CD1c-positive myeloid dendritic cell (primary cell): Measurements from ENCODE around the gene CARD6.
"Not testable (repeated sequence)": the region's sequence is repeated elsewhere in the genome, so short reads cannot be mapped to it uniquely, and the experiment has no call there.

ENCODE experiments used
- DNase-seq: peaks from one replicate; pipeline ENCODE4 v3.0.0-alpha.2; 2016; ENCODE audit errors: extremely low spot score

CARD6 gene

GRCh38 chr5:40872253-40872652 is 31.1 kb downstream of the CARD6 start:
- DNase-seq = not testable (repeated sequence)

DNA sequence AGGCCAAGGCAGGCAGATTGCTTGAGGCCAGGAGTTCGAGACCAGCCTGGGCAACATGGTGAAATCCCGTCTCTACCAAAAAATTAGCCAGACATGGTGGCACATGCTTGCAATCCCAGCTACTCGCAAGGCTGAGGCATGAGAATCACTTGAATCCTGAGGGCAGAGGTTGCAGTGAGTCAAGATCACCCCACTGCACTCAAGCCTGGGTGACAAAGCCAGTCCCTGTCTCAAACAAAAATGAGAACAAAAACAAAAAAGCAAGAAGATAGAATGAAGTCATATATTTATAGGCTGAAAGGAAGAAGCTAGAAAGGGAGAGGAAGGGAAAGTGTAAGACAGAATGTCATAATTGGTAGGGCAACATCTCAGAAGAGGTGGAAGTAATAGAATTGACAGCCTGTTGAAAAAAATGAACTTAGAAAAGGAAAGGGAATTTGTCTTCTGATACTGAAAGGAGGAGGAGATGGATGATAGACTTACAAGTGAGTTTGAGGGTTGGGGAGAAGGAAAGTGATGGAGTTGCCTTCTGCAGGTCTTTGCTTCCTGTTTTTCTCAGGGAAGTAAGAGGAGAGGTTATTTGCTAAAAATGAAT is 32.2 kb downstream of the CARD6 start:
- no peak for DNase-seq

DNA sequence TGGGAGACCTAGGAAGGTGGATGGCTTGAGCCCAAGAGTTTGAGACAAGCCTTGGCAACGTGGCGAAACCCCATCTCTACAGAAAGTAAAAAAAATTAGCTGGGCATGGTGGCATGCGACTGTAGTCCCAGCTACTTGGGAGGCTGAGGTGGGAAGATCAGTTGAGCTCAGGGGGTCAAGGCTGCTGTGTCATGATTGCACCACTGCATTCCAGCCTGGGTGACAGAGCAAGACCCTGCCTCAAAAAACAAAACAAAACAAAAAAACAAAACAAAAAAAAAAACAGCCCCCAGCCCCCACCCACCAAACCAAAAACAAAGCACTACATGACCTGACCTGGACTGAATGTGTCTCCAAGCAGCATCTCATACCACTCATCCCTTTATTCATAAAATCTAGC is 34.8 kb downstream of the CARD6 start:
- no peak for DNase-seq

- DNase-seq = no peak
These were observed 36.3 kb downstream of the CARD6 start for GRCh38 chr5:40877371-40877988.

DNA sequence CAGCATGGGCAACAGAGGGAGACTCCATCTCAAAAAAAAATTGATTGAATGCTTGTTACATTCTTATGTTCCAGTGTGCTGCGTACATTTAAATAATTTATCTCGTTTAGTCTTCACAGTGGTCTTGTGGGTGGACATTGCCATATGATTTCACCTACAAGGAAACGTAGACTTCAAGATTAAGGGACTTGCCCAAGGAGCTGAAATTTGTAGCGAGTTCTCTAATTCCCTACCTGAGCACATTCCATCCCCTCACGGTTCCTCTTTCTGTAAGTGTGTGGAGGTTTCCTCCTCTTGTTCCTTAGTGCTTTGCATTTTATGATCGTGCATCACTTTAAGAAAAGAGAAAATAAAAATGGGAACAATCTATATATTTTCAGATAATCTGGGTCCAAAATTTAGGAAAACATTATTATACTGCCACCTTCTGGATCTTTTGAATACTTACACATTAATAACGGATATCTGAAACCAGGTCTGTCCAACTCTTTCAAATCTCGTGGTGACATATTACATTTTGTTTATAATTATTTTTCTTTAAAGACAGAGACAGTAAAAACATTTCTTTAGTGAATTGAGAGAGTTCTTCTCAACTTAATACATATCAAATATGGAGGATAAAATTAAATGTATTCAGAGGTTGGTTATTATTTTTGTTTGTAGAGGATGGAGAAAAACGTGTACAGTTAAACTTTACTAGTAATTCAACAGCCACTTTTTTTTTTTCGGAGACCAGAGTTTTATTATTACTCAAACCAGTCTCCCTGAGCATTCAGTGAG is 38.2 kb downstream of the CARD6 start:
- DNase-seq = peak; percentile 55

- DNase-seq = no peak
These were observed 41.1 kb downstream of the CARD6 start for GRCh38 chr5:40882291-40882690.

DNA sequence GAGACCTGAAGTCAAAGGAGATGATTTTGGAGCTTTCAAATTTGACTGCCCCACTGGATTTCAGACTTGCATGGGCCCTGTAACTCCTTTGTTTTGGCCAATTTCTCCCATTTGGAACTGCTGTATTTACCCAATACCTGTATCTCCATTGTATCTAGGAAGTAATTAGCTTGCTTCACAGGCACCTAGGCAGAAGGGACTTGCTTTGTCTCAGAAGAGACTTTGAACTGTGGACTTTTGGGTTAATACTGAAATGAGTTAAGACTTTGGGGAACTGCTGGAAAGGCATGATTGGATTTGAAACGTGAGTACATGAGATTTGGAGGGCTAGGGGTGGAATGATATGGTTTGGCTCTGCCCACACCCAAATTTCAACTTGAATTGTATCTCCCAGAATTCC is 41.9 kb downstream of the CARD6 start:
- not testable (repeated sequence) for DNase-seq

DNA sequence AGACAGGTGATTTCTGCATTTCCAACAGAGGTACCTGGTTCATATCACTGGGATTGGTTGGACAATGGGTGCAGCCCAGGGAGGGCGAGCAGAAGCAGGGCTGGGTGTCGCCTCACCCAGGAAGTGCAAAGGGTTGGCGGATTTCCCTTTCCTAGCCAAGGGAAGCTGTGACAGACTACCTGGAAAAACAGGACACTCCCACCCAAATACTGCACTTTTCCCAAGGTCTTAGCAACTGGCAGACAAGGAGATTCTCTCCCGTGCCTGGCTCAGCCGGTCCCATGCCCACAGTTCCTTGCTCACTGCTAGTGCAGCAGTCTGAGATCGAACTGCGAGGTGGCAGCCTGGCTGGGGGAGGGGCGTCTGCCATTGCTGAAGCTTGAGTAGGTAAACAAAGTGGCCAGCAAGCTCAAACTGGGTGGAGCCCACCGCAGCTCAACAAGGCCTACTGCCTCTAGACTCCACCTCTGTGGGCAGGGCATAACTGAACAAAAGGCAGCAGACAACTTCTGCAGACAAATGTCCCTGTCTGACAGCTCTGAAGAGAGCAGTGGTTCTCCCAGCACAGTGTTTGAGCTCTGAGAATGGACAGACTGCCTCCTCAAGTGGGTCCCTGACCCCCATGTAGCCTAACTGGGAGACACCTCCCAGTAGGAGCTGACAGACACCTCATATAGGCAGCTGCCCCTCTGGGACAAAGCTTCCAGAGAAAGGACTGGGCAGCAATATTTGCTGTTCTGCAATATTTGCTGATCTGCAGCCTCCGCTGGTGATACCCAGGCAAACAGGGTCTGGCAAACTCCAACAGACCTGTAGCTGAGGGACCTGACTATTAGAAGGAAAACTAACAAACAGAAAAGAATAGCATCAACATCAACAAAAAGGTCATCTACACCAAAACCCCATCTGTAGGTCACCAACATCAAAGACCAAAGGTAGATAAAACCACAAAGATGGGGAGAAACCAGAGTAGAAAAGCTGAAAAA is 54.6 kb downstream of the CARD6 start:
- not testable (repeated sequence) for DNase-seq

- DNase-seq = peak; percentile 15
These were observed 63.2 kb downstream of the CARD6 start for GRCh38 chr5:40904205-40904993.

DNA sequence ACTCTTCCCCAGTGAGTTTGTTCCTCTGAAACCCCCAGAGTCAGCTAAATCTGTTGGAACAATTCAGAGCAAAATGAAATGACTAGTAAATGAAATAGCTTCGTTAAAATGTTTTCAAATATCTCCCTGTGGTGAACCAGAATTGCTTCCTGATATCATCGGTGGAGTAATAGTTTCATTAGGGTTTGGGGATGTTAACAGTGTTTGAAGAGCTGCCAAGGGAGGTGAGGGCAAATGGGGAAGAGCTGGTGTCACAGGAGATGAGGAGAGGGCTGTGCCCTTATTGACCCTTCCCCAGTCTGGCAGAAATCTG is 63.8 kb downstream of the CARD6 start:
- DNase-seq = no peak

DNA sequence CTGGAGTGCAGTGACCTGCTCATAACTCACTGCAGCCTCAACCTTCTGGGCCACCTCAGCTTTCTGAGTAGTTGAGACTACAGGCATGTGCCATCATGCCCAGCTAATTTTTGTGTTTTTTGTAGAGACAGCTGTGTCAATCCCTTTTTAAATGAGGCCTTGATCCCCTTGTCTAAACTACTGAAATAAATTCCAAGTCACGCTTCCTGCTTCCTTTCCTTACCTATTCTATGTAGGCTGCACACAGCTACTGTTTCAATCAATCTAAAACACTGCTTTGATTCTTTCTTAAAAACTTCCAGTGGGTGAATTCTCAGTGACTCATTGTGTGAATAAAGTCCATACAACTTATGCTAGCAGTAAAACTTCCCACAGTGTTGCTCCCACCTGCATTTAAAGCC is 65.2 kb downstream of the CARD6 start:
- no peak for DNase-seq

GRCh38 chr5:40909264-40909663 is 68.1 kb downstream of the CARD6 start, which contains the start of gene C7:
Gene C7, plus strand, starts transcription at chr5:40909497. Its CDS starts 114 bp downstream, at chr5:40909611.
- no peak for DNase-seq

- no peak for DNase-seq
These were observed 68.6 kb downstream of the CARD6 start for GRCh38 chr5:40909723-40910122.
